ENCODE data around the gene TMC5.

- TF ChIP-seq GATA2 (IDR thresholded peaks at IDR 0.05; ENCODE audit: low read depth, low read length) (no peak), GATA3 (IDR thresholded peaks at IDR 0.05; ENCODE audit: low read depth, low read length) (no peak)
Measured at GRCh38 chr16:19432429-19432828, 14.7 kb downstream of the TMC5 start.

Measured in SH-SY5Y (cell line).